NCI-H526 treated with DMSO at 0.1 percent for 48 hours (cell line): ENCODE data around the gene LCK.
"Not testable (repeated sequence)": the region's sequence is repeated elsewhere in the genome, so short reads cannot be mapped to it uniquely, and the experiment has no call there.

ENCODE experiments used
- DNase-seq: peaks from one replicate; lab custom pipeline; 2025; lab: John Stamatoyannopoulos, UW

The LCK gene

GRCh38 chr1:32273391-32274208 is 22.5 kb downstream of the LCK start:
- peak; percentile 47 for DNase-seq

GRCh38 chr1:32274646-32275340 is 23.7 kb downstream of the LCK start:
- no peak for DNase-seq

GRCh38 chr1:32275424-32275823 is 24.4 kb downstream of the LCK start:
- DNase-seq = no peak

GRCh38 chr1:32276032-32276782 is 25.1 kb downstream of the LCK start:
- DNase-seq = no peak

GRCh38 chr1:32284777-32285176 is 33.7 kb downstream of the LCK start:
- not testable (repeated sequence) for DNase-seq

GRCh38 chr1:32285658-32286057 is 34.6 kb downstream of the LCK start:
- DNase-seq = no peak

- no peak for DNase-seq
Observed at GRCh38 chr1:32286763-32287162, 35.7 kb downstream of the LCK start.

GRCh38 chr1:32289256-32289655 is 38.2 kb downstream of the LCK start:
- DNase-seq = no peak

- DNase-seq = no peak
Observed at GRCh38 chr1:32291145-32291707, 40.2 kb downstream of the LCK start.

GRCh38 chr1:32291708-32292538 is 40.9 kb downstream of the LCK start, which contains the start of gene HDAC1:
TSS of gene HDAC1 (plus strand) at chr1:32292083. CDS start at chr1:32292170, 87 bp downstream.
- DNase-seq = peak; percentile 89

- DNase-seq = not testable (repeated sequence)
Observed at GRCh38 chr1:32298211-32298610, 47.1 kb downstream of the LCK start.

- no peak for DNase-seq
Observed at GRCh38 chr1:32299327-32299726, 48.3 kb downstream of the LCK start.

- DNase-seq = no peak
Observed at GRCh38 chr1:32303358-32303757, 52.3 kb downstream of the LCK start.

GRCh38 chr1:32303997-32304622 is 53.0 kb downstream of the LCK start:
- DNase-seq = no peak

- DNase-seq = no peak
Observed at GRCh38 chr1:32305310-32305709, 54.2 kb downstream of the LCK start.

- DNase-seq = no peak
Observed at GRCh38 chr1:32307324-32307723, 56.3 kb downstream of the LCK start.

GRCh38 chr1:32309960-32310359 is 58.9 kb downstream of the LCK start:
- DNase-seq = no peak

- no peak for DNase-seq
Observed at GRCh38 chr1:32311709-32312393, 60.8 kb downstream of the LCK start.

- DNase-seq = no peak
Observed at GRCh38 chr1:32316903-32317277, 65.8 kb downstream of the LCK start.

GRCh38 chr1:32318127-32318869 is 67.2 kb downstream of the LCK start:
- DNase-seq = no peak
